Activated B cell treated with CpG ODN at 0.5 μM for 24 hours (primary cell): ENCODE measurements around the gene CFAP58. TPM values are rescaled to one million over a fixed set of nuclear protein-coding genes. Genes with fewer than 3 reads are reported as not detected.

ENCODE experiments used
- ATAC-seq: fragments of 200-7000 bp; cut with Tn5 transposase; one replicate; pipeline ENCODE4 v1.10.0; 2021; ENCODE audit warnings: low read depth, mild to moderate bottlenecking, moderate library complexity
- CTCF ChIA-PET: fragments of 350-600 bp; sonication (Branson Sonifier 250); formaldehyde crosslinking; loops from one replicate; lab custom pipeline; 2021; ENCODE audit warnings: antibody characterized with exemption; lab: Charles Lee
- POLR2A ChIA-PET: fragments of 350-600 bp; sonication (Branson Sonifier 250); formaldehyde crosslinking; loops from one replicate; lab custom pipeline; 2021; ENCODE audit warnings: antibody characterized with exemption; lab: Charles Lee
- DNase-seq: peaks from one replicate; pipeline ENCODE4 v3.0.0; 2022
- H3K27ac Mint-ChIP-seq: one replicate; pipeline ENCODE4 v1.8.0; 2020; ENCODE audit warnings: mixed read lengths
- H3K27me3 Mint-ChIP-seq: one replicate; pipeline ENCODE4 v1.8.0; 2021; ENCODE audit warnings: mixed read lengths
- H3K36me3 Mint-ChIP-seq: one replicate; pipeline ENCODE4 v1.8.0; 2021; ENCODE audit warnings: low read depth, mixed read lengths
- H3K4me1 Mint-ChIP-seq: one replicate; pipeline ENCODE4 v1.8.0; 2021; ENCODE audit warnings: mixed read lengths
- H3K4me3 Mint-ChIP-seq: one replicate; pipeline ENCODE4 v1.8.0; 2020; ENCODE audit warnings: mild to moderate bottlenecking, mixed read lengths
- H3K9me3 Mint-ChIP-seq: one replicate; pipeline ENCODE4 v1.8.0; 2020; ENCODE audit warnings: mixed read lengths
- CTCF ChIP-seq: fragments of 200-600 bp; IDR thresholded peaks from one replicate; pipeline ENCODE4 v1.8.0; 2022; ENCODE audit warnings: antibody characterized with exemption, mild to moderate bottlenecking
- intact Hi-C: fragments of 100-400 bp; cut with micrococcal nuclease; formaldehyde crosslinking; loops from one replicate; pipeline ENCODE4 v1.15.1; 2024
- total RNA-seq: library from RNA; stranded (reverse); gene quantifications from 2 replicates; pipeline ENCODE4 v1.2.3, GENCODE V29; 2022

CFAP58 gene
- total RNA-seq, 1 donor from 2014 or later = not detected

GRCh38 chr10:104324221-104324686 is 29.4 kb upstream of the CFAP58 start:
- Mint-ChIP-seq H3K9me3 (no peaks in the 10 kb centered on the region), H3K4me1 (peaks cover 98% of the 10 kb centered on the region), H3K27ac (peak overlapping the region; percentile 80), H3K27me3 (no peaks in the 10 kb centered on the region), H3K4me3 (peak overlapping the region; percentile 72), H3K36me3 (peaks cover 20% of the 10 kb centered on the region)
- no peak for DNase-seq
- no peak for TF ChIP-seq CTCF
- intact Hi-C loops = loop anchor here (1.0 kb wide), 1 partner anchor 13 kb away; no protein-coding TSS in a partner anchor
- ATAC-seq = peak; percentile 9
- ChIA-PET POLR2A (interaction anchor here (1.5 kb wide), 1 partner anchor 14 kb away, joined by 4 read pairs; the partner anchor contains the start of gene ITPRIP), CTCF (interaction anchor here (1.2 to 1.4 kb wide), 2 partner anchors 16 to 17 kb away, joined by 3 to 4 read pairs; no protein-coding TSS in a partner anchor)

GRCh38 chr10:104324931-104325330 is 28.7 kb upstream of the CFAP58 start:
- H3K27ac Mint-ChIP-seq = peak overlapping the region; percentile 80
- H3K27me3 Mint-ChIP-seq = no peaks in the 10 kb centered on the region
- TF ChIP-seq CTCF = no peak
- no peaks in the 10 kb centered on the region for H3K9me3 Mint-ChIP-seq
- no peak for DNase-seq
- ChIA-PET POLR2A (no interaction called here), CTCF (interaction anchor here (1.2 kb wide), 1 partner anchor 18 kb away, joined by 4 read pairs; no protein-coding TSS in a partner anchor)
- intact Hi-C loops = loop anchor here (1.0 kb wide), 1 partner anchor 12 kb away; no protein-coding TSS in a partner anchor
- peaks cover 98% of the 10 kb centered on the region for H3K4me1 Mint-ChIP-seq
- peak overlapping the region; percentile 44 for H3K4me3 Mint-ChIP-seq
- peaks cover 20% of the 10 kb centered on the region for H3K36me3 Mint-ChIP-seq
- ATAC-seq = no peak

GRCh38 chr10:104325436-104326435 is 27.9 kb upstream of the CFAP58 start:
- Mint-ChIP-seq H3K9me3 (no peaks in the 10 kb centered on the region), H3K27me3 (no peaks in the 10 kb centered on the region), H3K27ac (peak overlapping the region; percentile 80), H3K36me3 (peaks cover 19% of the 10 kb centered on the region), H3K4me3 (peak overlapping the region; percentile 44), H3K4me1 (peaks cover 99% of the 10 kb centered on the region)
- no peak for ATAC-seq
- ChIA-PET POLR2A (interaction anchor here (2.3 kb wide), 1 partner anchor 13 kb away, joined by 9 read pairs; the partner anchor contains the start of gene ITPRIP), CTCF (interaction anchor here (1.7 kb wide), 1 partner anchor 19 kb away, joined by 6 read pairs; no protein-coding TSS in a partner anchor)
- no peak for TF ChIP-seq CTCF
- no peak for DNase-seq
- intact Hi-C loops = no loop called here

- TF ChIP-seq CTCF = no peak
- H3K4me3 Mint-ChIP-seq = no peak overlapping the region
- peaks cover 99% of the 10 kb centered on the region for H3K4me1 Mint-ChIP-seq
- H3K27me3 Mint-ChIP-seq = no peaks in the 10 kb centered on the region
- H3K27ac Mint-ChIP-seq = peak overlapping the region; percentile 68
- DNase-seq = no peak
- ATAC-seq = no peak
- H3K36me3 Mint-ChIP-seq = peaks cover 22% of the 10 kb centered on the region
- ChIA-PET CTCF (interaction anchor here (1.7 kb wide), 1 partner anchor 21 kb away, joined by 6 read pairs; no protein-coding TSS in a partner anchor), POLR2A (interaction anchor here (2.3 kb wide), 1 partner anchor 12 kb away, joined by 9 read pairs; the partner anchor contains the start of gene ITPRIP)
- intact Hi-C loops = no loop called here
- no peaks in the 10 kb centered on the region for H3K9me3 Mint-ChIP-seq
These were observed 26.5 kb upstream of the CFAP58 start for GRCh38 chr10:104326991-104327610.
